Small intestine (tissue), 7 donors: ENCODE results near the gene CARF. TPM values are rescaled to one million over a fixed set of nuclear protein-coding genes. Genes with fewer than 3 reads are reported as not detected.

Experiments
- DNase-seq, 2 donors: peaks; one replicate each; pipeline versions ENCODE4 v3.0.0 to v3.0.0-alpha.2; 2013
- FAIRE-seq: peaks from 2 replicates; lab custom pipeline; 2012; peaks lifted over from hg19 to GRCh38; lab: Jason Lieb, UNC
- H3K27ac ChIP-seq, 3 donors: one replicate each; pipeline ENCODE4 v1.5.1; 2013; ENCODE audit warnings: low read length in 2 of 3, mild to moderate bottlenecking in 2 of 3, control low read depth in 1 of 3, inconsistent platforms in 1 of 3, low read depth in 1 of 3, moderate library complexity in 1 of 3
- H3K27me3 ChIP-seq, 3 donors: one replicate each; pipeline ENCODE4 v1.6.1; 2013; ENCODE audit warnings: low read length in 3 of 3, inconsistent platforms in 1 of 3; ENCODE audit not compliant: control insufficient read depth in 3 of 3, insufficient read depth in 3 of 3
- H3K36me3 ChIP-seq, 3 donors: one replicate each; pipeline ENCODE4 v1.6.1; 2013; ENCODE audit warnings: low read length in 3 of 3, inconsistent platforms in 1 of 3, low read depth in 1 of 3, mild to moderate bottlenecking in 1 of 3, moderate library complexity in 1 of 3; ENCODE audit not compliant: control insufficient read depth in 3 of 3, insufficient read depth in 2 of 3
- H3K4me1 ChIP-seq, 3 donors: one replicate each; pipeline ENCODE4 v1.6.1; 2013; ENCODE audit warnings: low read length in 2 of 3, inconsistent platforms in 1 of 3, low read depth in 1 of 3, mild to moderate bottlenecking in 1 of 3, moderate library complexity in 1 of 3; ENCODE audit not compliant: control insufficient read depth in 3 of 3, insufficient read depth in 2 of 3
- H3K4me3 ChIP-seq, 3 donors: one replicate each; pipeline ENCODE4 v1.5.1; 2013; ENCODE audit warnings: low read length in 3 of 3, control low read depth in 1 of 3, inconsistent platforms in 1 of 3, low read depth in 1 of 3, mild to moderate bottlenecking in 1 of 3, moderate library complexity in 1 of 3
- H3K9me3 ChIP-seq, 2 donors: one replicate each; pipeline ENCODE4 v1.6.1; 2013; ENCODE audit warnings: low read depth in 1 of 2, low read length in 1 of 2; ENCODE audit not compliant: control insufficient read depth in 2 of 2, insufficient read depth in 1 of 2
- WGBS, 3 donors: extraction: QIAGEN DNeasy Blood & Tissue Kit; methylation state at CpG; one replicate each; pipeline ENCODE4 v1.1.7; 2013; 5-methylcytosine and 5-hydroxymethylcytosine counted together
- polyA plus RNA-seq, 4 donors: library from polyadenylated mRNA; stranded (reverse) in 3 of 4; unstranded in 1 of 4; fragments of 200-250 nt in 3 of 4; fragments of 120-200 nt in 1 of 4; gene quantifications; one replicate each; pipeline versions ENCODE4 v1.2.1 to v1.2.3, GENCODE V29; 2013
- donor health status: healthy with polysubstance abuse.
- donor health status: control.
- donor health status: control.
- donor health status: Bipolar disorder and iron deficiency.
- donor health status: healthy.

Gene CARF
- polyA plus RNA-seq, 4 donors = 0.89 to 9.3 (median 1.7) TPM

DNA sequence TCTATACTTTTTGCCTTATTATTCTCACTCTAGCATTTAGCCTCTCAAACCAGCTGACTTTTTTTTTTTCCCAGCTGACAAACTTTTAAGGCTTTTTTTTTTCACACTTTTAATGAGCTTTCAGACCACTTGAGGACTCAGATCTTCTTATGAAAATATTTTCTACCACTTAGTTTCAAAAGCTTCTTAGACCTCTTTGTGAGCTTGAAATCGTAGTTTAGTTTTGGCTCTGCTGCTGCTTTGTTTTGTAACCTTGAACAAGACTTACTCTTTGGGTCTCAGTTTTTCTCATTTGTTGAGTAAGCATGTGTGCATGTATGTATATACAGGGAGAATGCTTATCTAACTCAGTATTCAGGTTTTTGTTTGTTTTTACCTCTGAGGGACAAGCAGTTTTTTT lies 106.1 kb downstream of the CARF start:
- H3K27ac ChIP-seq = no peak overlapping the region
- H3K4me3 ChIP-seq = peak overlapping the region in 2 of 3 donors; percentile 6 to 22
- WGBS, 3 donors = 5 to 17% (median 9%) methylated on average over 1 of the region's 1 CpG
- no peaks in the 10 kb centered on the region for H3K9me3 ChIP-seq
- peaks cover 0 to 23% (median 4%) of the 10 kb centered on the region in 3 donors for H3K4me1 ChIP-seq
- no peak for FAIRE-seq
- peak in 1 of 2 donors; percentile 27 for DNase-seq
- no peaks in the 10 kb centered on the region for H3K27me3 ChIP-seq
- H3K36me3 ChIP-seq = no peaks in the 10 kb centered on the region

DNA sequence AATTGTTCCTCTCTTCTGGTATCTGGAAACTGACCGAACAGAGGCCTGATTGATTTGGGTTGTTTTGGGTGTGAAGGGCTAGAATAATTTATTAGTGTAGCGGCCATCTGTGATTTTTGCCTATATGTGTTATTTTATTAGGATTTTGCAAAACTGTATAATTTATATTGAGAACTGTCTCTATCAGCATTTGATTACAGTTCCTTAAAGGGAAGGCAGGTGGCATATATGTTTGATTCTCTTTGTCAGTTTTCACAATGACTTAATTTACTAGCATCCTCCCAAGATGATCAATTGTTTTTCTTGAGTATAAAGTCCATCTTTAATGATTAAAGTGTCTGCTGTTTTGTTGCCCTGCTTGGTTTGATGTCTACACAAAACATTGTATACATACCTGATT lies 107.1 kb downstream of the CARF start:
- H3K36me3 ChIP-seq = no peaks in the 10 kb centered on the region
- peak; percentile 41 for FAIRE-seq
- 6 to 61% (median 44%) methylated on average over 2 of the region's 2 CpGs for WGBS, 3 donors
- peaks cover 0 to 23% (median 4%) of the 10 kb centered on the region in 3 donors for H3K4me1 ChIP-seq
- peak overlapping the region in 1 of 3 donors; percentile 26 for H3K4me3 ChIP-seq
- DNase-seq = no peak
- H3K27me3 ChIP-seq = no peaks in the 10 kb centered on the region
- H3K27ac ChIP-seq = peak overlapping the region in 2 of 3 donors; percentile 24 to 54
- H3K9me3 ChIP-seq = no peaks in the 10 kb centered on the region

DNA sequence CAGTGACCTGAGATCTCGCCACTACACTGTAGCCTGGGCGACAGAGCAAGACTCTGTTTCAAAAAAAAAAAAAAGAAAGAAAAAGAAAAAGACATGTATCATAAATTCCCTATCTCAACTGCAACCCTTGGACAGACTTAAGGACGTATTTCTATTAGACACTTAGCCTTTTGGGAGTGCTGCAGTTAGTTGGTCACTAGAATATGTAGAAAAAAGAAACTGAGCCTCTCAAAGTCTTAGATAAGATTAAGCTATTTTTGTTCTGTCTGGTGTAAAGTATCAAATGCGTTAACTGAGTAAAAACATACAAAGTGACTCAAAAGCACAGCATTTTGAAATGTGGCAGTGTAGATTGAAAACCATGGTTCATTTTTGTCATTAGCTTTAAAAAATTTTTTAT lies 109.9 kb downstream of the CARF start:
- Histone ChIP-seq H3K4me3 (no peak overlapping the region), H3K9me3 (no peaks in the 10 kb centered on the region), H3K27me3 (no peaks in the 10 kb centered on the region), H3K27ac (peak overlapping the region in 2 of 3 donors; percentile 34 to 56), H3K4me1 (peaks cover 0 to 14% (median 4%) of the 10 kb centered on the region in 3 donors), H3K36me3 (no peaks in the 10 kb centered on the region)
- 25 to 54% (median 35%) methylated on average over 4 of the region's 4 CpGs for WGBS, 3 donors
- no peak for FAIRE-seq
- DNase-seq = peak in 1 of 2 donors; percentile 33

DNA sequence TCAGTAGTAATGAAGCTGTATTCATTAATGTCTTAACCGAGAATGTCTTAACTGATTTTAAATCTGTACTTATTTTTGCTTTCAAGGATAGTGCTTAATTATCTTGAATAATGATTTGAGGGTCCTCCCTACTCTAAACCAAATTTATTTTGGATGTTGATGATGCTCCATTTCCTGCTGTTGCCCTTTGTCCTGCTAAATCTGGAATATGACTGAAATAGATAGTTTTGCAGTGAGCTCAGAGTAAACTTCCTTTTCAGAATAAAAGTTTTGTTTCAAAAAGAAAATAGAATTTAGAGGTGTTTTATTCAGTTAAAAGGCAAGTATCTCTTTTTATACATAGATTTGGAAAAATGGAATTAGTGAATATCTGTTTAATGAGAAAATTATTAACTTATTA lies 110.7 kb downstream of the CARF start:
- Histone ChIP-seq H3K27ac (peak overlapping the region in 1 of 3 donors; percentile 56), H3K27me3 (no peaks in the 10 kb centered on the region), H3K9me3 (no peaks in the 10 kb centered on the region), H3K36me3 (no peaks in the 10 kb centered on the region), H3K4me3 (no peak overlapping the region), H3K4me1 (peaks cover 0 to 14% (median 4%) of the 10 kb centered on the region in 3 donors)
- no peak for FAIRE-seq
- 12 to 31% (median 24%) methylated on average over 1 of the region's 1 CpG for WGBS, 3 donors
- no peak for DNase-seq

DNA sequence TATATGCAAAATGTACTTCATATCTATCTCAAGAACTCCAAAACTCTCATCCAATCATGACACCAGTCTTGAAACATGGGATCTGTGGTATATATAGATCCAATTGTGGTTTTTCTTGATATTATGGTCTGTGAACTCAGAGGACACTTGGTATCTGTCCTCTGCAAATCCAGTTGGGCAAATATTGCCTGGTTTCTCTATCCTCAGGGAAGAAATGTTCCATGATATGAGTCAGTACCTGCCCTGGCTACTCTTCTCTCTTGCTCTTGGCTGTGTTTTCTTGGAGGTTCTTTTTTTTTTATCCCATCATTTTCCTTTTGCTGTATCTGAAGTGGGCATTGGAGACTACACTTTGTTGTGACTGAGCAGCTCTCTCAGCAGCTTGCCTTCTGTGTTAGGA lies 113.5 kb downstream of the CARF start:
- H3K36me3 ChIP-seq = no peaks in the 10 kb centered on the region
- peaks cover 0 to 9% (median 4%) of the 10 kb centered on the region in 3 donors for H3K4me1 ChIP-seq
- H3K27me3 ChIP-seq = no peaks in the 10 kb centered on the region
- DNase-seq (no peak), FAIRE-seq (no peak)
- no peaks in the 10 kb centered on the region for H3K9me3 ChIP-seq
- no peak overlapping the region for H3K4me3 ChIP-seq
- H3K27ac ChIP-seq = no peak overlapping the region

DNA sequence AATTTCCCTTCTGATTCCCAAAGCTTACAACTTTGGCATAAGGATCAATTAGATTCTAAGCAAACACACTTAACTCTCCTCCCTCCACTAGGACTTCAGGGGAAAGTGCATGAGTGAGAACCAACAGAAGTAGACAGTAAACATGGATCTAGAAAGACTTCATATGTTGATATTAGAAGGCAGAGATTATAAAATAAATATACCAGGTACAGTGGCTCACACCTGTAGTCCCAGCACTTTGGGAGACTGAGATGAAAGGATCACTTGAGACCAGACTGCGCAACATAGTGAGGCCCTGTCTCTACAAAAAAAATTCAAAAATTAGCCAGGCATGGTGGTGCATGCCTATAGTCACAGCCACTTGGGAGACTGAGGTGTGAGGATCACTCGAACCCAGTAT lies 118.5 kb downstream of the CARF start:
- no peak for FAIRE-seq
- WGBS, 3 donors = 93 to 94% (median 94%) methylated on average over 2 of the region's 2 CpGs
- H3K4me1 ChIP-seq = no peaks in the 10 kb centered on the region
- no peak overlapping the region for H3K27ac ChIP-seq
- H3K27me3 ChIP-seq = no peaks in the 10 kb centered on the region
- no peaks in the 10 kb centered on the region for H3K36me3 ChIP-seq
- no peak for DNase-seq
- H3K4me3 ChIP-seq = no peak overlapping the region
- peaks cover 0 to 2% of the 10 kb centered on the region in 2 donors for H3K9me3 ChIP-seq

DNA sequence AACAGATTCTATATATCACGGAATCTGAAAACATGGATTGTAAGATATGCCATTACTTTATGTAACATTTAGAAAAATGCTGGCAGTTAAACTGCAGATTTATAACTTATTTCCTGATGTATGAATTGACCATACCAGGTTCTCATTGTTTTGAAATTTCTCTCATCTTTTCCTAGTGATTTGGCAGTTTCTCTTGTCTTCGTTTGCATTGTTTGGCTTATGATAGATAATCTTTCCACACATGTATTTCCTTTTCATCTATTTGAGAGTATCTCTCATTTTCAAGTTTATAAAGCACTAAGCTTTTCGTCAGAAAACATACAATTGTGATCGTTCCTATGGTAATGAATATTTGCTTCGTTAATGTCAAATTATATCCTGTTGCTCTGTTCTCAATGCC lies 118.9 kb downstream of the CARF start:
- peaks cover 0 to 2% of the 10 kb centered on the region in 2 donors for H3K9me3 ChIP-seq
- H3K4me1 ChIP-seq = no peaks in the 10 kb centered on the region
- H3K27me3 ChIP-seq = no peaks in the 10 kb centered on the region
- H3K36me3 ChIP-seq = no peaks in the 10 kb centered on the region
- no peak overlapping the region for H3K4me3 ChIP-seq
- DNase-seq = no peak
- peak; percentile 26 for FAIRE-seq
- 76 to 87% (median 82%) methylated on average over 5 of the region's 5 CpGs for WGBS, 3 donors
- no peak overlapping the region for H3K27ac ChIP-seq

DNA sequence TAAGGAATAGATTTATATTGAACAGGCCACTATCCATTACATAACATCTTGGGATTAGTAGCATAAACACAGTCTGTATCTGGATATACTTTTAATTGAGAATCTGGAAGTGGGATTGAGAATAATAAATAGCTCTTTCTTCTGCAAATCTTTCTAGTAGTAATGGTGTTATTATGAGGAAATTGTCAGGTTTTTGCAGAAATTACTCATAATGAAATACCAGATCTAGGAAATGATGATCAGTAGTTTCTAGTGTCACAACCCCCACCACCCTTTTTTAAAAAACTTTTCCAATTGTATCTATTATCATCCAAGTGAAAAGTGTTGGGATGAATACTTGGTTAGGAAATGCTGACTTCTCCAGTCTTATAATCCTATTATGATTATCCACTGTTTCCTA lies 121.3 kb downstream of the CARF start:
- DNase-seq = no peak
- no peak for FAIRE-seq
- Histone ChIP-seq H3K4me1 (no peaks in the 10 kb centered on the region), H3K36me3 (no peaks in the 10 kb centered on the region), H3K27me3 (no peaks in the 10 kb centered on the region), H3K9me3 (peaks cover 0 to 2% of the 10 kb centered on the region in 2 donors), H3K4me3 (no peak overlapping the region), H3K27ac (no peak overlapping the region)

DNA sequence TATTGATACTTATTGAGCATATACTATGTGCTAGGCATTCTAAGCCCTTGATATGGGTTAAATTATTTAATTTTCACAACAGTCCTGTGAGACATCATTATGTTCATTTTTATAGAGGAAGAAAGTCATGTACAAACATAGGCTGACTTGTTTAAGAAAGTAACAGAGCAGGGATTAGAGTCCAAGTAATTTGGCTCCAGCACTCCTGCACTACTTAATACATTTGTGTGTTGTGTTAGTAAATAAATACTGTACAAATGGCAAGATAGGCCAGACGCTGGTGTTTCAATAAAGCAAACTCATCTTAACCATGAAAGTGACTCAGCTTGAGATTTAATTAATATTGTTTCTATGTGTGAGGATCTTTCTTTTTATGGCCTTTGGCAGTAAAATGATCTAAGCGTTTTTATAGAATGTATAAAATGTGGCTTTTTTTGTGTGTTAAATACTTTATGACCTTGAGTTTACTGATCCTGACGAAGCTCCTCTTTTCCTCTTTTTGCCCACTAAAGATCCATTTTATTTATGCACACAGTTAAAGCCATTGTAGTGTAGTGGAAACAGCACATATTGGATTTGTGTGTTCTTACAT lies 123.9 kb downstream of the CARF start:
- Histone ChIP-seq H3K27me3 (no peaks in the 10 kb centered on the region), H3K27ac (no peak overlapping the region), H3K36me3 (peaks cover 0 to 3% (median 0%) of the 10 kb centered on the region in 3 donors), H3K4me3 (no peak overlapping the region), H3K4me1 (peaks cover 1 to 10% (median 1%) of the 10 kb centered on the region in 3 donors), H3K9me3 (peaks cover 0 to 2% of the 10 kb centered on the region in 2 donors)
- FAIRE-seq (no peak), DNase-seq (peak in 1 of 2 donors; percentile 38)
- WGBS, 3 donors = 28 to 38% (median 32%) methylated on average over 3 of the region's 3 CpGs
